H1 (cell line): Measurements from ENCODE around the gene WDR43. TPM values are rescaled to one million over a fixed set of nuclear protein-coding genes. Genes with fewer than 3 reads are reported as not detected.

ENCODE experiments used
- CTCF ChIA-PET: fragments of 300-600 bp; sonication (Branson Sonifier 250); formaldehyde crosslinking; loops from one replicate; lab custom pipeline; 2021; ENCODE audit not compliant: partially characterized antibody; lab: Charles Lee
- POLR2A ChIA-PET: fragments of 300-600 bp; sonication (Branson Sonifier 250); formaldehyde crosslinking; loops from one replicate; lab custom pipeline; 2021; ENCODE audit warnings: inconsistent platforms; ENCODE audit not compliant: partially characterized antibody; lab: Charles Lee
- DNase-seq, 2 experiments: peaks; one replicate each; pipeline versions ENCODE4 v3.0.0 to v3.0.0-alpha.2; 2010 to 2022; ENCODE audit warnings: low spot score in 2 of 2, low read depth in 1 of 2, mixed read lengths in 1 of 2
- FAIRE-seq: peaks from 2 replicates; lab custom pipeline; 2011; peaks lifted over from hg19 to GRCh38; lab: Jason Lieb, UNC
- H2AFZ ChIP-seq: 2 replicates; pipeline ENCODE4 v1.8.1; 2012; ENCODE audit warnings: low read length, inconsistent platforms
- H2AK5ac ChIP-seq: 2 replicates; pipeline ENCODE4 v1.6.1; 2013; ENCODE audit warnings: low read depth, low read length
- H2BK120ac ChIP-seq: replicated peaks from 2 replicates; pipeline ENCODE3; 2013; ENCODE audit warnings: low read depth, low read length, inconsistent platforms
- H2BK12ac ChIP-seq: 2 replicates; pipeline ENCODE4 v1.6.1; 2013; ENCODE audit warnings: low read depth, low read length
- H2BK15ac ChIP-seq: 2 replicates; pipeline ENCODE4 v1.6.1; 2013; ENCODE audit warnings: low read length
- H2BK20ac ChIP-seq: 2 replicates; pipeline ENCODE4 v1.6.1; 2013; ENCODE audit warnings: low read length
- H2BK5ac ChIP-seq: 2 replicates; pipeline ENCODE4 v1.6.1; 2013; ENCODE audit warnings: low read depth, low read length
- H3K14ac ChIP-seq: 2 replicates; pipeline ENCODE4 v1.6.1; 2013; ENCODE audit warnings: inconsistent platforms; ENCODE audit not compliant: insufficient read length
- H3K18ac ChIP-seq: 2 replicates; pipeline ENCODE4 v1.6.1; 2013; ENCODE audit warnings: low read length; ENCODE audit errors: extremely low read depth
- H3K23ac ChIP-seq: 2 replicates; pipeline ENCODE4 v1.6.1; 2013; ENCODE audit warnings: inconsistent platforms; ENCODE audit not compliant: insufficient read length
- H3K23me2 ChIP-seq: 2 replicates; pipeline ENCODE4 v1.6.1; 2013; ENCODE audit warnings: low read depth, low read length
- H3K27ac ChIP-seq: 2 replicates; pipeline ENCODE4 v1.6.1; 2011; ENCODE audit warnings: low read depth, low read length, inconsistent platforms
- H3K27me3 ChIP-seq, 4 experiments: replicated peaks in 1 of 4; 1 replicate in 1 of 4; 2 replicates in 3 of 4; pipeline versions ENCODE4 v1.6.1 to v1.8.1; 2011 to 2013; ENCODE audit warnings: low read length in 3 of 4, mild to moderate bottlenecking in 3 of 4, inconsistent platforms in 2 of 4, mixed read lengths in 2 of 4, moderate library complexity in 1 of 4; ENCODE audit not compliant: control insufficient read depth in 3 of 4, insufficient read depth in 3 of 4; ENCODE audit errors: extremely low read depth in 1 of 4
- H3K36me3 ChIP-seq, 4 experiments: 2 replicates each; pipeline versions ENCODE4 v1.6.1 to v1.8.1; 2011 to 2013; ENCODE audit warnings: mild to moderate bottlenecking in 4 of 4, low read length in 3 of 4, moderate library complexity in 2 of 4, control low read depth in 1 of 4, inconsistent platforms in 1 of 4; ENCODE audit not compliant: insufficient read depth in 4 of 4, control insufficient read depth in 2 of 4
- H3K4ac ChIP-seq: replicated peaks from 2 replicates; pipeline ENCODE3; 2013; ENCODE audit warnings: low read length, low read depth, mixed read lengths, inconsistent platforms; ENCODE audit not compliant: insufficient read length
- H3K4me1 ChIP-seq, 4 experiments: replicated peaks in 1 of 4; 1 replicate in 1 of 4; 2 replicates in 3 of 4; pipeline versions ENCODE4 v1.6.1 to v1.8.1; 2011 to 2013; ENCODE audit warnings: low read length in 3 of 4, inconsistent platforms in 2 of 4, mixed read lengths in 1 of 4; ENCODE audit not compliant: insufficient read depth in 4 of 4, control insufficient read depth in 3 of 4
- H3K4me2 ChIP-seq, 2 experiments: 2 replicates each; pipeline versions ENCODE4 v1.6.1 to v1.8.1; 2011 to 2013; ENCODE audit warnings: low read depth in 2 of 2, low read length in 2 of 2, control low read depth in 1 of 2, inconsistent platforms in 1 of 2, mild to moderate bottlenecking in 1 of 2; ENCODE audit not compliant: insufficient read depth in 1 of 2
- H3K4me3 ChIP-seq, 4 experiments: fragments of 200-600, 300-600 bp in 1 of 4; sonication (generic), shearing (Covaris generic), sonication (Bioruptor Twin) in 1 of 4; 2 replicates each; pipeline versions ENCODE4 v1.5.1 to v1.8.1; 2011 to 2016; ENCODE audit warnings: low read length in 4 of 4, low read depth in 3 of 4, control low read depth in 2 of 4, inconsistent platforms in 2 of 4, mild to moderate bottlenecking in 2 of 4, mixed read lengths in 1 of 4, moderate library complexity in 1 of 4; ENCODE audit not compliant: insufficient read depth in 2 of 4; ENCODE audit errors: extremely low read depth in 1 of 4
- H3K56ac ChIP-seq: replicated peaks from 2 replicates; pipeline ENCODE3; 2013; ENCODE audit warnings: low read depth, mild to moderate bottlenecking, mixed read lengths, low read length, inconsistent platforms; ENCODE audit not compliant: insufficient read length
- H3K79me1 ChIP-seq: 2 replicates; pipeline ENCODE4 v1.6.1; 2013; ENCODE audit warnings: low read depth, low read length, control low read depth
- H3K79me2 ChIP-seq, 2 experiments: 2 replicates each; pipeline versions ENCODE4 v1.6.1 to v1.8.1; 2012 to 2013; ENCODE audit warnings: low read length in 2 of 2, mild to moderate bottlenecking in 2 of 2, inconsistent platforms in 1 of 2; ENCODE audit not compliant: insufficient read depth in 2 of 2, control insufficient read depth in 1 of 2
- H3K9ac ChIP-seq, 4 experiments: replicated peaks in 1 of 4; 1 replicate in 1 of 4; 2 replicates in 3 of 4; pipeline versions ENCODE4 v1.6.1 to v1.8.1; 2011 to 2013; ENCODE audit warnings: low read depth in 3 of 4, low read length in 3 of 4, control low read depth in 2 of 4, mild to moderate bottlenecking in 2 of 4, moderate library complexity in 2 of 4, inconsistent platforms in 1 of 4; ENCODE audit errors: extremely low read depth in 1 of 4
- H3K9me3 ChIP-seq, 2 experiments: 2 replicates each; pipeline versions ENCODE4 v1.6.1 to v1.8.1; 2012 to 2013; ENCODE audit warnings: mild to moderate bottlenecking in 2 of 2, moderate library complexity in 2 of 2, control low read depth in 1 of 2, inconsistent platforms in 1 of 2, low read depth in 1 of 2, low read length in 1 of 2, mixed read lengths in 1 of 2; ENCODE audit not compliant: insufficient read depth in 2 of 2
- H4K20me1 ChIP-seq, 2 experiments: replicated peaks in 1 of 2; 2 replicates each; pipeline versions ENCODE3 to v1.8.1; 2011 to 2013; ENCODE audit warnings: inconsistent platforms in 2 of 2, low read length in 2 of 2, mild to moderate bottlenecking in 1 of 2; ENCODE audit not compliant: insufficient read depth in 2 of 2, control insufficient read depth in 1 of 2
- H4K5ac ChIP-seq: 2 replicates; pipeline ENCODE4 v1.6.1; 2013; ENCODE audit warnings: low read length, low read depth, mixed read lengths, inconsistent platforms; ENCODE audit not compliant: insufficient read length
- H4K8ac ChIP-seq: 2 replicates; pipeline ENCODE4 v1.8.0; 2013; ENCODE audit warnings: mild to moderate bottlenecking, moderate library complexity, low read length, inconsistent platforms; ENCODE audit not compliant: insufficient read depth; ENCODE audit errors: extremely low read depth
- H4K91ac ChIP-seq: replicated peaks from 2 replicates; pipeline ENCODE3; 2013; ENCODE audit warnings: low read length, mixed read lengths, inconsistent platforms; ENCODE audit not compliant: insufficient read length
- ASH2L ChIP-seq: fragments of 200-600, 300-600 bp; sonication (generic); IDR thresholded peaks from one replicate; pipeline ENCODE4 v1.7.1; 2017; ENCODE audit warnings: low read length
- FOSL1 ChIP-seq: IDR thresholded peaks from 2 replicates; pipeline ENCODE4 v1.6.1; 2011; ENCODE audit warnings: mild to moderate bottlenecking, low read depth, low read length, moderate library complexity; ENCODE audit not compliant: insufficient read depth
- HDAC6 ChIP-seq: IDR thresholded peaks from one replicate; pipeline ENCODE4 v1.7.1; 2012; ENCODE audit warnings: low read depth, mild to moderate bottlenecking, inconsistent platforms, low read length, moderate library complexity
- JUN ChIP-seq: IDR thresholded peaks from 2 replicates; pipeline ENCODE4 v1.6.1; 2011; ENCODE audit warnings: low read depth, mild to moderate bottlenecking, improper control_type of control experiment, low read length
- JUND ChIP-seq: IDR thresholded peaks from 2 replicates; pipeline ENCODE4 v1.6.1; 2011; ENCODE audit warnings: mild to moderate bottlenecking, improper control_type of control experiment, low read length
- POU5F1 ChIP-seq: IDR thresholded peaks from 2 replicates; pipeline ENCODE4 v1.6.1; 2011; ENCODE audit warnings: low read depth, mild to moderate bottlenecking, low read length, moderate library complexity
- SP1 ChIP-seq: IDR thresholded peaks from 2 replicates; pipeline ENCODE4 v1.6.1; 2011; ENCODE audit warnings: low read depth, low read length
- SP4 ChIP-seq: IDR thresholded peaks from 2 replicates; pipeline ENCODE4 v1.6.1; 2012; ENCODE audit warnings: low read length, inconsistent platforms
- WGBS, 2 experiments: shearing (Covaris generic) in 1 of 2; methylation state at CpG; one replicate each; pipeline versions ENCODE4 v1.1.6 to v1.1.7; 2013 to 2015; ENCODE audit warnings: low lambda C conversion rate in 2 of 2, mixed read lengths in 2 of 2, inconsistent platforms in 1 of 2, low coverage in 1 of 2, missing lambda C conversion rate in 1 of 2; ENCODE audit not compliant: insufficient replicate concordance in 2 of 2, insufficient coverage in 1 of 2, insufficient read length in 1 of 2; ENCODE audit errors: extremely low coverage in 1 of 2, missing lambda C conversion rate in 1 of 2; 5-methylcytosine and 5-hydroxymethylcytosine counted together
- polyA plus RNA-seq, 7 experiments: library from polyadenylated mRNA; depleted of rRNA in 3 of 7; stranded (reverse) in 5 of 7; unstranded in 2 of 7; fragments of >200 nt in 5 of 7; fragments of 200-250 nt in 2 of 7; gene quantifications; 1 replicate in 5 of 7; 2 replicates in 1 of 7; 4 replicates in 1 of 7; pipeline versions ENCODE4 v1.2.1 to v1.2.3, GENCODE V29; 2011 to 2013; ENCODE audit warnings: missing spikeins in 2 of 7, mixed read lengths in 2 of 7
- total RNA-seq: library from RNA; stranded (reverse); fragmentation: NEBNext Ultra II Directional; extraction: Animal tissue kit (Norgen Biotek cat#: 25700); gene quantifications from 2 replicates; pipeline ENCODE4 v1.2.1, GENCODE V29; 2021
- TF ChIP-seq, protein P1 (sequence below), 3 experiments: IDR thresholded peaks; 1 replicate in 2 of 3; 2 replicates in 1 of 3; pipeline versions ENCODE4 v1.5.1 to v1.6.1; 2011; ENCODE audit warnings: low read length in 3 of 3, mild to moderate bottlenecking in 3 of 3, inconsistent platforms in 2 of 3, low read depth in 1 of 3, moderate library complexity in 1 of 3; ENCODE audit not compliant: insufficient read depth in 1 of 3; ENCODE audit errors: control extremely low read depth in 1 of 3

WDR43 gene
- total and polyA plus RNA-seq, 2 of the 8 experiments (the other 6 are each of a cell fraction or from before 2014, with no cell fraction given), result 57.8 to 142 TPM

DNA sequence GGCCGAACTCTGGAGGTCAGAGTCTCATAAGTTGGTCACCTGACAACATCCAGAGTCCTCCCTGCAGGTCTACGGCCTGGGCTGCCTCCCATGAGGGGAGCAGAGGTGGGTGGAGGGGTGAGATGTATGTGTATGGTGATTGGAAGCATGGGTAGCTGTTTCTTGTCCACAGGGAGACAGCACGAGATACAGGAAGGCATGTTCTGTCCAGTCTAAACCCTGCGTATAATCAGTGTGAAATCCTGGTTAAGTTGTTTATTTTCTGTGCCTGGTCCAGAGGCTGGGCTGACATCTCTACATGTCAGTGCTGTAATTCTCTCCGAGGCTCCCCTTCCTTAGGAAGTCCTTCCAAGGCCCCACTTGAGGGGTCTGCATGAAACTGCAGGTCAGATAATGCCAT is 95.5 kb downstream of the WDR43 start:
- Histone ChIP-seq H3K36me3 (no peaks in the 10 kb centered on the region), H3K4me3 (no peak overlapping the region), H3K27me3 (no peaks in the 10 kb centered on the region), H3K79me2 (no peaks in the 10 kb centered on the region), H4K8ac (no peak overlapping the region), H3K18ac (no peak overlapping the region), H4K91ac (no peak overlapping the region), H3K4ac (no peak overlapping the region), H2AFZ (no peak overlapping the region), H3K56ac (no peak overlapping the region), H3K4me2 (no peak overlapping the region), H4K20me1 (no peaks in the 10 kb centered on the region), H3K23me2 (no peaks in the 10 kb centered on the region; the same call in 1 of the 2 replicates), H3K27ac (no peak overlapping the region), H2AK5ac (no peak overlapping the region), H2BK12ac (no peak overlapping the region), H2BK120ac (no peak overlapping the region), H3K14ac (no peak overlapping the region), H3K9me3 (no peaks in the 10 kb centered on the region), H2BK5ac (no peak overlapping the region), H3K79me1 (no peaks in the 10 kb centered on the region), H3K4me1 (no peaks in the 10 kb centered on the region), H3K9ac (no peak overlapping the region), H4K5ac (no peak overlapping the region), H3K23ac (no peak overlapping the region), H2BK15ac (no peak overlapping the region), H2BK20ac (no peak overlapping the region)
- WGBS, 2 experiments, result 85% methylated on average over 5 of the region's 5 CpGs; no CpG with 5 or more reads in 1 of the 2 experiments
- POLR2A ChIA-PET, result no interaction called here
- FAIRE-seq (no peak), DNase-seq (no peak)
- CTCF ChIA-PET, result no interaction called here
- TF ChIP-seq SP1 (no peak), SP4 (no peak), FOSL1 (no peak), JUND (no peak), HDAC6 (no peak), POU5F1 (no peak), JUN (no peak), ASH2L (no peak)
- TF ChIP-seq, protein P1, sequence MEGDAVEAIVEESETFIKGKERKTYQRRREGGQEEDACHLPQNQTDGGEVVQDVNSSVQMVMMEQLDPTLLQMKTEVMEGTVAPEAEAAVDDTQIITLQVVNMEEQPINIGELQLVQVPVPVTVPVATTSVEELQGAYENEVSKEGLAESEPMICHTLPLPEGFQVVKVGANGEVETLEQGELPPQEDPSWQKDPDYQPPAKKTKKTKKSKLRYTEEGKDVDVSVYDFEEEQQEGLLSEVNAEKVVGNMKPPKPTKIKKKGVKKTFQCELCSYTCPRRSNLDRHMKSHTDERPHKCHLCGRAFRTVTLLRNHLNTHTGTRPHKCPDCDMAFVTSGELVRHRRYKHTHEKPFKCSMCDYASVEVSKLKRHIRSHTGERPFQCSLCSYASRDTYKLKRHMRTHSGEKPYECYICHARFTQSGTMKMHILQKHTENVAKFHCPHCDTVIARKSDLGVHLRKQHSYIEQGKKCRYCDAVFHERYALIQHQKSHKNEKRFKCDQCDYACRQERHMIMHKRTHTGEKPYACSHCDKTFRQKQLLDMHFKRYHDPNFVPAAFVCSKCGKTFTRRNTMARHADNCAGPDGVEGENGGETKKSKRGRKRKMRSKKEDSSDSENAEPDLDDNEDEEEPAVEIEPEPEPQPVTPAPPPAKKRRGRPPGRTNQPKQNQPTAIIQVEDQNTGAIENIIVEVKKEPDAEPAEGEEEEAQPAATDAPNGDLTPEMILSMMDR (IDR thresholded peaks at IDR 0.05; ENCODE audit: control extremely low read depth in 1 of 3, insufficient read depth in 1 of 3, low read depth in 1 of 3, low read length in 3 of 3), result no peak
